GM12878 (cell line): Measurements from ENCODE around the gene GALNT18.

Experiments used
- CEBPB ChIP-seq, 2 experiments: fragments of 150-350 bp in 1 of 2; IDR thresholded peaks; 2 replicates each; pipeline ENCODE4 v1.6.1; 2012 to 2014; ENCODE audit warnings: low read depth in 2 of 2, low read length in 2 of 2, borderline replicate concordance in 1 of 2, inconsistent platforms in 1 of 2
- CREB1 ChIP-seq: IDR thresholded peaks from 2 replicates; pipeline ENCODE4 v1.6.1; 2012; ENCODE audit warnings: low read depth, mild to moderate bottlenecking, inconsistent platforms
- EP300 ChIP-seq, 2 experiments: fragments of 150-350 bp in 1 of 2; IDR thresholded peaks; 2 replicates each; pipeline ENCODE4 v1.6.1; 2011 to 2012; ENCODE audit warnings: low read depth in 2 of 2, low read length in 2 of 2, borderline replicate concordance in 1 of 2, improper control_type of control experiment in 1 of 2, inconsistent platforms in 1 of 2; ENCODE audit not compliant: control insufficient read depth in 1 of 2
- EZH2 ChIP-seq: IDR thresholded peaks from 2 replicates; pipeline ENCODE4 v1.6.1; 2012; ENCODE audit warnings: low read depth, mild to moderate bottlenecking, control low read depth, inconsistent platforms, low read length, borderline replicate concordance; ENCODE audit not compliant: control insufficient read depth
- KDM1A ChIP-seq: fragments of 200-600 bp; sonication (generic); IDR thresholded peaks from 2 replicates; pipeline ENCODE4 v1.6.1; 2016; ENCODE audit warnings: borderline replicate concordance
- MXI1 ChIP-seq: fragments of 150-350 bp; IDR thresholded peaks from 2 replicates; pipeline ENCODE4 v1.6.1; 2011; ENCODE audit warnings: low read depth, mild to moderate bottlenecking, inconsistent platforms, low read length, improper control_type of control experiment
- NR2C1 ChIP-seq: fragments of 450-650 bp; IDR thresholded peaks from 2 replicates; pipeline ENCODE4 v1.6.1; 2017; ENCODE audit warnings: antibody characterized with exemption, mild to moderate bottlenecking, moderate library complexity
- RFX5 ChIP-seq: IDR thresholded peaks from 2 replicates; pipeline ENCODE4 v1.6.1; 2011; ENCODE audit warnings: low read depth, low read length, improper control_type of control experiment
- SRF ChIP-seq, 2 experiments: IDR thresholded peaks; 2 replicates each; pipeline ENCODE4 v1.6.1; 2011; ENCODE audit warnings: low read depth in 2 of 2, low read length in 2 of 2, mild to moderate bottlenecking in 1 of 2, moderate library complexity in 1 of 2
- TCF12 ChIP-seq: IDR thresholded peaks from 2 replicates; pipeline ENCODE4 v1.6.1; 2011; ENCODE audit warnings: low read depth, mild to moderate bottlenecking, low read length
- TF ChIP-seq, protein P1 (sequence below), 3 experiments: IDR thresholded peaks in 2 of 3; conservative IDR thresholded peaks in 1 of 3; 2 replicates each; pipeline ENCODE4 v1.5.1; 2011; ENCODE audit warnings: low read depth in 3 of 3, low read length in 3 of 3, mild to moderate bottlenecking in 3 of 3, control low read depth in 2 of 3, moderate library complexity in 2 of 3, inconsistent platforms in 1 of 3, mixed read lengths in 1 of 3; ENCODE audit not compliant: control insufficient read depth in 2 of 3, insufficient read depth in 1 of 3; ENCODE audit errors: extremely low read depth in 1 of 3
- TF ChIP-seq, protein P2 (sequence below): IDR thresholded peaks from 2 replicates; pipeline ENCODE4 v1.6.1; 2011; ENCODE audit warnings: low read depth, low read length, improper control_type of control experiment, borderline replicate concordance
- TF ChIP-seq, protein P3 (sequence below): fragments of 450-650 bp; IDR thresholded peaks from 2 replicates; pipeline ENCODE4 v1.6.1; 2018; ENCODE audit warnings: mild to moderate bottlenecking, low read depth, moderate library complexity; ENCODE audit not compliant: partially characterized antibody

DNA sequence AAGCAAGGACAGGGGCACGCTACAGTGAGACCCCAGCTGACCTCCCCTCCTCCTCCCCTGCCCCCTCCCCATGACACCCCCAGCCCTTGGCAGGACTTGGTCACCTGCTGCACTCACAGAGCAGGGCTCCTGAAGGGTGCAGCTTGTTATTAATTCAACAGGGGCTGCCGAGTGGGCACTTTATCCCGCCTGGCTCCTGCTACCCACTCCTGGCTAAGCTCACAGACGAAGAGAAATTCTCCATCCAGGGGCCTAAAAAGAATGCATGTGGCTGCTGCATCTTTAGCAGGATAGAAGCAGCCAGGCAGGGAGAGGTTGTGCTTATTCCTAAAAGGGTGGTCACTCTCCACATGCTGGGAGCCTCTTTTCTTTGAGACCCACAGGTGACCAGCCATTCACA is 40.3 kb downstream of the GALNT18 start:
- TF ChIP-seq TCF12 = no peak
- no peak for TF ChIP-seq EZH2
- no peak for TF ChIP-seq CEBPB (IDR thresholded peaks at IDR 0.05; ENCODE audit: borderline replicate concordance in 1 of 2, low read depth in 2 of 2, low read length in 2 of 2)
- no peak for TF ChIP-seq NR2C1
- no peak for TF ChIP-seq EP300 (IDR thresholded peaks at IDR 0.05; ENCODE audit: borderline replicate concordance in 1 of 2, control insufficient read depth in 1 of 2, low read depth in 2 of 2, low read length in 2 of 2)
- TF ChIP-seq, protein P1, sequence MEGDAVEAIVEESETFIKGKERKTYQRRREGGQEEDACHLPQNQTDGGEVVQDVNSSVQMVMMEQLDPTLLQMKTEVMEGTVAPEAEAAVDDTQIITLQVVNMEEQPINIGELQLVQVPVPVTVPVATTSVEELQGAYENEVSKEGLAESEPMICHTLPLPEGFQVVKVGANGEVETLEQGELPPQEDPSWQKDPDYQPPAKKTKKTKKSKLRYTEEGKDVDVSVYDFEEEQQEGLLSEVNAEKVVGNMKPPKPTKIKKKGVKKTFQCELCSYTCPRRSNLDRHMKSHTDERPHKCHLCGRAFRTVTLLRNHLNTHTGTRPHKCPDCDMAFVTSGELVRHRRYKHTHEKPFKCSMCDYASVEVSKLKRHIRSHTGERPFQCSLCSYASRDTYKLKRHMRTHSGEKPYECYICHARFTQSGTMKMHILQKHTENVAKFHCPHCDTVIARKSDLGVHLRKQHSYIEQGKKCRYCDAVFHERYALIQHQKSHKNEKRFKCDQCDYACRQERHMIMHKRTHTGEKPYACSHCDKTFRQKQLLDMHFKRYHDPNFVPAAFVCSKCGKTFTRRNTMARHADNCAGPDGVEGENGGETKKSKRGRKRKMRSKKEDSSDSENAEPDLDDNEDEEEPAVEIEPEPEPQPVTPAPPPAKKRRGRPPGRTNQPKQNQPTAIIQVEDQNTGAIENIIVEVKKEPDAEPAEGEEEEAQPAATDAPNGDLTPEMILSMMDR (IDR thresholded peaks at IDR 0.05 in 2 of 3, conservative IDR thresholded peaks at IDR 0.05 in 1 of 3; ENCODE audit: control insufficient read depth in 2 of 3, extremely low read depth in 1 of 3, insufficient read depth in 1 of 3, low read depth in 3 of 3, low read length in 3 of 3) = no peak
- TF ChIP-seq RFX5 = no peak
- TF ChIP-seq CREB1 = no peak
- no peak for TF ChIP-seq SRF (IDR thresholded peaks at IDR 0.05; ENCODE audit: low read depth in 2 of 2, low read length in 2 of 2)
- TF ChIP-seq, protein P2, sequence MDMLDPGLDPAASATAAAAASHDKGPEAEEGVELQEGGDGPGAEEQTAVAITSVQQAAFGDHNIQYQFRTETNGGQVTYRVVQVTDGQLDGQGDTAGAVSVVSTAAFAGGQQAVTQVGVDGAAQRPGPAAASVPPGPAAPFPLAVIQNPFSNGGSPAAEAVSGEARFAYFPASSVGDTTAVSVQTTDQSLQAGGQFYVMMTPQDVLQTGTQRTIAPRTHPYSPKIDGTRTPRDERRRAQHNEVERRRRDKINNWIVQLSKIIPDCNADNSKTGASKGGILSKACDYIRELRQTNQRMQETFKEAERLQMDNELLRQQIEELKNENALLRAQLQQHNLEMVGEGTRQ = no peak
- no peak for TF ChIP-seq MXI1
- TF ChIP-seq, protein P3, sequence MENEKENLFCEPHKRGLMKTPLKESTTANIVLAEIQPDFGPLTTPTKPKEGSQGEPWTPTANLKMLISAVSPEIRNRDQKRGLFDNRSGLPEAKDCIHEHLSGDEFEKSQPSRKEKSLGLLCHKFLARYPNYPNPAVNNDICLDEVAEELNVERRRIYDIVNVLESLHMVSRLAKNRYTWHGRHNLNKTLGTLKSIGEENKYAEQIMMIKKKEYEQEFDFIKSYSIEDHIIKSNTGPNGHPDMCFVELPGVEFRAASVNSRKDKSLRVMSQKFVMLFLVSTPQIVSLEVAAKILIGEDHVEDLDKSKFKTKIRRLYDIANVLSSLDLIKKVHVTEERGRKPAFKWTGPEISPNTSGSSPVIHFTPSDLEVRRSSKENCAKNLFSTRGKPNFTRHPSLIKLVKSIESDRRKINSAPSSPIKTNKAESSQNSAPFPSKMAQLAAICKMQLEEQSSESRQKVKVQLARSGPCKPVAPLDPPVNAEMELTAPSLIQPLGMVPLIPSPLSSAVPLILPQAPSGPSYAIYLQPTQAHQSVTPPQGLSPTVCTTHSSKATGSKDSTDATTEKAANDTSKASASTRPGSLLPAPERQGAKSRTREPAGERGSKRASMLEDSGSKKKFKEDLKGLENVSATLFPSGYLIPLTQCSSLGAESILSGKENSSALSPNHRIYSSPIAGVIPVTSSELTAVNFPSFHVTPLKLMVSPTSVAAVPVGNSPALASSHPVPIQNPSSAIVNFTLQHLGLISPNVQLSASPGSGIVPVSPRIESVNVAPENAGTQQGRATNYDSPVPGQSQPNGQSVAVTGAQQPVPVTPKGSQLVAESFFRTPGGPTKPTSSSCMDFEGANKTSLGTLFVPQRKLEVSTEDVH = no peak
- no peak for TF ChIP-seq KDM1A
